Activated CD4-positive, alpha-beta T cell treated with anti-CD3 and anti-CD28 coated beads for 4 hours (primary cell): ENCODE data around the gene ZNF285.
"Not testable (repeated sequence)": the region's sequence is repeated elsewhere in the genome, so short reads cannot be mapped to it uniquely, and the experiment has no call there.

ENCODE experiments used
- DNase-seq, 2 donors: peaks; one replicate each; pipeline ENCODE4 v3.0.0-alpha.2; 2020

The ZNF285 gene

GRCh38 chr19:44401139-44402115, at the start of gene ZNF285:
Gene ZNF285, minus strand, starts transcription at chr19:44401608. Its CDS starts 4,395 bp downstream, at chr19:44397213.
- DNase-seq, result peak; percentile 46 to 70

DNA sequence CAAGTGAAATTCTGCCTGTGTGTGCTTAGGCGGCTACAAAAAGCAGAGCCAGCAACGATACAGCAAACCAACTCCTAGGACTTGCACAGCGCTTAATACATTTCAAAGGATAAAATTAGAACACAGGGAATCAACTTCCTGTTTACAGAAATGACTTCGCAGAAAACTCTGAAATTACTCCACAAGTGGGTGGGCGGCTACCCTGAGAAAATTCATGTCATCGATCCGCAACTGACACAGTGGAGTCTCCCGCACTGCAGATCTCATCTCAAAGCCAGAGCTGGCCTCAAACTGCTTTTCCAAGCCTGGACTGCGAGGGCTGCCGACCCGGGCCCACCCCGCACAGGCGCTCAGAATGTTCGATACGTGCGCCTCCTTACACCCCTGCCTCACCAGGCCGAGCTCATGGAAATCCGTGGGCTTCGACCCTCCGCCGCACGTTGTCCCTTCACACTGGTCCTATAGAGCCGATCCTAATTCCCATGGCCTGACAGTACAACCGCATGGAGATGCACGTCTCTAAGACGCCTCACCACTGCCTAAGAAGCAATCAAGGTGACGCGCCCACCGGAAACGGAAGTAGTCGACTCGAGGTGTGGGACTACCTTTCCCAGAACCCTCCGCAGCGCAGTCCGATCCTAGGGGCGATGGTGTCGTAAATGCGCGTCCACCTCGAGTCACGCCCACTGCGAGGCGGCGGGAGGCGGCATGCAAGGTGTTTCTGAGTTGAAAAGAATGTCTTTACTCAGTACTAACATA, 46.7 kb upstream of the ZNF285 start, which contains the start of gene ZNF229:
TSS of gene ZNF229 (minus strand) at position 557 of the 759 bp plus-strand sequence. CDS start 5,625 bp downstream, outside the sequence.
- peak; percentile 44 to 52 for DNase-seq

DNA sequence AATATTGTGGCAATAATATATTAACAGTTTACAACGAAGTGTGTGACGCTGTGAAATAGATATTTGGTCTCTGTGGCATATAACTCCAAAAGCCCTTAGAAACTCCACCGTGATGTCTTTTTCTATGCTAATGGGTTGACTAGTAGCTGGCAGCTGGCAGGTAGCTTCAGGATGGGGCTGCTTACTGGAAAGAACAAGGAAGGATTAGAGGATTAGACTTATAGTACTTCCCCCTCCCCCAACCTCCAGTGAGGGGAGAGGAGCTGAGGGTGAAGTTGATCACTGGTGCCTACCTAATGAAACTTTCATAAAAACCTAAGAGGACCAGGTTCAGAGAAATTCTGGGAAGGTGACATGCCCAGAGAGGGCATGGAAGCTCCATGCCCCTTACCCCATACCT, 37.0 kb upstream of the ZNF285 start:
- DNase-seq, result no peak

DNA sequence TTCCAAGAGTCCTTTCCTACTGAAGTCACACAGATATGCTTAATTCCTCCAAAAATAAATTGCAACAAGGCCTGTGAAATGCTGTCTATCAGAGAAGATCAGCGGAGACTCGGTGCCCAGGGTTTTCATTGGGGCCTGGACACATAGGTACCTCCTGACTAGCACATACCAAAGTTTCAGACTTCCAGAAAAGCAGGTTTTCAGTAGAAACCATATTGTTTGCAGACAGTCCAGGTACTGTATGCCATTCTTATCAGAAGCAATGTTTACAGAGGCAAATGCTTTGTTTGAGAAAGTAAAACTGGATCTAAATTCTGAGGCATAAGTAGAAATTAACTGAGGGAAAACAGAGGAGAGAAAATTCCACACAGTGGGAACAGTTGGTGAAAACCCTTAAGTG, 34.0 kb upstream of the ZNF285 start:
- DNase-seq, result no peak

- no peak for DNase-seq
These were observed 29.5 kb upstream of the ZNF285 start for GRCh38 chr19:44430956-44431355.

GRCh38 chr19:44415553-44415952, 14.1 kb upstream of the ZNF285 start:
- DNase-seq, result not testable (repeated sequence)

DNA sequence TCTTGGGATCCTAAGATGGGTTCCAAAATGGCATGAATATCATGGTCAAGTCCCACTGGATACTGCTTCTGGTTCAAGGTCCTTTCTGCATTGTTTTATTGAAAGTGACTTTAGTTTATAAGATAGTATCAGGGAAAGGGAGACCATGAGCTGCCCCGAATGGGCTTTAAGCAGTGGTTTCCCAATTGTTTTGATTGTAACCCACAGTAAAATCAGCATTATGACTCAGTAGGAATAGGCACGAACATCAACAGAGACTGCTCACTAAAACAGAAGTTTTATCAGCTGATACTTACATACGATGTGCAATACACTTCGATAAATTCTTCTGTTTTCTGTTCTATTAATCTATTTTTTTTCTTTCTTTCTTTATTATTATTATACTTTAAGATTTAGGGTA, 12.1 kb downstream of the ZNF285 start:
- not testable (repeated sequence) for DNase-seq

DNA sequence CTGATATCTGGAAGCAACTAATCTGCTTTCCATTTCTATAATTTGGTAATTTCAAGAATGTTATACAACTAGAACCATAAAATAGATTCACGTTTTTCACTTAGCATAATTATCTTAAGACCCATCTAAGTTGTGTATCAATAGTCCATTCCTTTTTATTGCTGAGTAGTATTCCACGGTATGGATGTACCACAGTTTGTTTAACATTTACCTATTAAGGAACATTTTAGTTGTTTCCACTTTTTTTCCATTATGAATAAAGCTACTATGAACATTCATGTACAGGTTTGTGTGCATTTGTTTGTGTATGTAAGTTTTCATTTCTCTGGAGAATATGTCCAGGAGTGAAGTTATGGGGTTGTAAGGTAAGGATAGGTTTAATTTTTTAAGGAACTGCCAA, 26.6 kb downstream of the ZNF285 start:
- no peak for DNase-seq

DNA sequence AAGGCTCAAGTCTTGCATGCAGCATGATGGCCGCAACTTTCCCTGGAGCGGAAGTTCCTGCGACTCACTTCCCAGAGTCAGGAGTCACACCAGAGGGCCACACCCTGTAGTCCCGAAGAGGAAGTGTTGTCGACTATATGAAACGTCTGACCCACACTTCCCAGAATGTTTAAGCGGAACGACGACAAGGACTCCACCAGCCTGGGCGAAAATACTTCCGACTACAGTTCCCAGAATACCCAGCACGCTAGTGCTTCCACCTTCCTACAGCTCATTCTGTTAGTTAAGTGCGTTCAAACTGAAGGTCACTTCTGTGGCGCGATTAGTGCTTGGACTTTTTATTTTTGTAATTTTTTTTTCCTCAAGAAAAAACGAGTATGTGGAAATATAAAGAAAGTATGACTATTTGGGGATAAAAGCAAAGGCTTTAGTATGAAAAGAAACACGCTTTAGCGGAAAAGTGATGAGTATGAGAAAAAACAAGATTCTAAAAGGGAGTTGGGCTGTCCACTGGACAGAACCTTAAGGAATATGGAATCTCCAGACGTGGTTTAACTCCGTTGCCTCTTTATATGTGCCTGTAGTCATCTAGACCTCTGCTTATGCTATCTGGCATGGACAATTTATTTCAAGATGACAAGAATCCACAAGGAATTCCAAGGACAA, 29.5 kb downstream of the ZNF285 start:
- DNase-seq, result no peak

DNA sequence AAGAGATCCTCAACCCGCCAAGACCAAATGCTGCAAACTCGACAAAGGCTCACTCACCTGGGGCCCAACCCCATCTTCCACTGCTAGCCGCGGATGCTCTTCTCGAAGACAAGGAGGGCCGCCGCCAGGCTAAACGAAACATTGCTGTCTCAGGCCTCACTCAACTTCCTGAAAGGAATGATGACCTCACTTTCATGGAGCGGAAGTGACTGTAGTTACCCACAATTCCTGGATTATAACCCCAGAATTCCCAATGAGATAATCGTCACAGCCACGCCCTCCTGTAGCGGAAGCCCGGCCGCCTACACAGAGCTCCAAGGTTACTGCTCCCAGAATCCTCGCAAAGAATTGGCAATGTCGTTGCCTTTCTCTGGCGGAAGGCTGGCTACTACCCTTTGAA, 34.4 kb downstream of the ZNF285 start:
- DNase-seq, result no peak

- DNase-seq, result no peak
These were observed 44.9 kb downstream of the ZNF285 start, which contains the start of gene ZNF112 for GRCh38 chr19:44356383-44357111. Gene ZNF112, minus strand, starts transcription at chr19:44356680. Its CDS starts 16,141 bp downstream, at chr19:44340539.

DNA sequence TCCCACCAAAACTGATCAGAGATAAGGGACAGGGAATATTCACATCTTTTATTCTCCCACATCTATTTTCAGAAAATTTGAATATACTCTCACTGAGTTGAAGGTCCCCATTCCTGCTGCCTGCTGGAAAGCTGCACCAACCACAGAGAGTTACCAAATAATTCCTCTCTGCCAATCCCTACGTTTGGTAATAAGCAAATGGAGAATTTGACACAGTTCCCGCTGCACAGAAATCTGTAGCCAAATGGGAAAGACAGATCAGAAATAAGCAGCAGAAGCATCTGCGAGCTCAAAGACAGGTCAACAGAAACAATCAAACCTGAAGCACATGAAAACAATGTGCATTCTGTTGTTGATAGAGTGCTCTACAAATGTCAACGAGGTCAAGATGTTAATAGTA, 54.9 kb downstream of the ZNF285 start:
- DNase-seq, result no peak

DNA sequence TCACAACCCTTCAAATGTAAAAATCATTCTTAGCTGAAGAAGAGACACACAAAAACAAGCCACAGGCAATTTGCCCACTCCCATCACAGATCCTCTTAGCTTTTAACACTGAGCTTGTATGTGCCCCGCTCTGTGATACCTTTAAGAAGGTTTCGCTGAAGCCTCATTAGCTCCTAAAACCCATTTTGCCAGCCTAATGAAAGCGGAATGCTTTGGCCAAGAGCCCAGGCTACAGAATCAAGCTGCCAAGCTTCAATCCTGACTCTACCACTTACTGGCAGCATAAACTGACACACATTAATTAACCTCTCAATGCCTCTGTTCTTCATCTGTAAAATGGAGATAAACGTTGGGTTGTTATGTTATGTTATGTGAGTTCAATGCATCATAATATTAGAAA, 55.4 kb downstream of the ZNF285 start:
- DNase-seq, result no peak

GRCh38 chr19:44344255-44344654, 57.2 kb downstream of the ZNF285 start:
- no peak for DNase-seq

GRCh38 chr19:44341794-44342193, 59.6 kb downstream of the ZNF285 start:
- no peak for DNase-seq

DNA sequence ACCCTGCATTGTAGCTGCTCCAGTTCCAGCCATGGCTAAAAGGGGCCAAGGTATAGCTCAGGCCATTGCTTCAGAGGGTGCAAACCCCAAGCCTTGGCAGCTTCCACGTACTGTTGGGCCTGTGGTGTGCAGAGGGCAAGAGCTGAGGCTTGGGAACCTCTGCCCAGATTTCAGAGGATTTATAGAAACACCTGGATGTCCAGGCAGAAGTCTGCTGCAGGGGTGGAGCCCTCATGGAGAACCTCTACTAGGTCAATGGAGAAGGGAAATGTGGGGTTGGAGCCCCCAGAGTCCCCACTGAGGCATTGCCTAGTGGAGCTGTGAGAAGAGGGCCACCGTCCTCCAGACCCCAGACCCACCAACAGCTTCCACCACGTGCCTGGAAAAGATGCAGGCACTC, 66.8 kb downstream of the ZNF285 start:
- DNase-seq, result not testable (repeated sequence)
